SKM-1 treated with dmso at 0.1 percent for 144 hours (cell line): Measurements from ENCODE around the gene F11R.
A peak's percentile ranks its signal among the peaks of the same experiment; 100 is the strongest.
"Not testable (repeated sequence)": the region's sequence is repeated elsewhere in the genome, so short reads cannot be mapped to it uniquely, and the experiment has no call there.

Experiments
- DNase-seq: peaks from one replicate; lab custom pipeline; 2025; ENCODE audit not compliant: unreplicated experiment; lab: John Stamatoyannopoulos, UW

Gene F11R

GRCh38 chr1:161044908-161045735 is 24.2 kb upstream of the F11R start:
- DNase-seq = peak; percentile 97

GRCh38 chr1:161044535-161044907 is 23.6 kb upstream of the F11R start:
- no peak for DNase-seq

DNA sequence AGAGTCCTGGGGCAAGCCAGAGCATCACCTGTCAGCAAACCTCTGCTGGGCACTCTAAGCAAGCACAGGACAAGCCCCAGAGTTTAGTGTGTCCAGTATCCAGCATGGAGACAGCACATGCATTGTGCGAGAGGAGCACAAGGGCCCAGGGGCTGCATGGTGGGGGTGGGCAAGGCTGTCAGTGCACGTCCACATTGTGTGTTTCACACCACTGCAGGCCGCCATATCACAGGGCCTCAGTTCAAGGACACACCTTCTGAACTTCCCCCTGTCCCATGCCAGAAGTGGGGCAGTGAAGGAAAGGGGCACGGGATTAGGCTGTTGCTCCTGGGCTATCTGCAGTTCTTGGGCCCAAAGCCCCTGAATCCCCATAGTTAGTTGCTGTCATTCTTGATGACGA is 18.6 kb upstream of the F11R start:
- no peak for DNase-seq

GRCh38 chr1:161039154-161039545 is 18.2 kb upstream of the F11R start:
- no peak for DNase-seq

- DNase-seq = no peak
These were observed 17.7 kb upstream of the F11R start, which contains the start of gene TSTD1 for GRCh38 chr1:161038523-161039153. TSTD1 (minus strand) TSS chr1:161038964; CDS start chr1:161038889, 75 bp downstream.

DNA sequence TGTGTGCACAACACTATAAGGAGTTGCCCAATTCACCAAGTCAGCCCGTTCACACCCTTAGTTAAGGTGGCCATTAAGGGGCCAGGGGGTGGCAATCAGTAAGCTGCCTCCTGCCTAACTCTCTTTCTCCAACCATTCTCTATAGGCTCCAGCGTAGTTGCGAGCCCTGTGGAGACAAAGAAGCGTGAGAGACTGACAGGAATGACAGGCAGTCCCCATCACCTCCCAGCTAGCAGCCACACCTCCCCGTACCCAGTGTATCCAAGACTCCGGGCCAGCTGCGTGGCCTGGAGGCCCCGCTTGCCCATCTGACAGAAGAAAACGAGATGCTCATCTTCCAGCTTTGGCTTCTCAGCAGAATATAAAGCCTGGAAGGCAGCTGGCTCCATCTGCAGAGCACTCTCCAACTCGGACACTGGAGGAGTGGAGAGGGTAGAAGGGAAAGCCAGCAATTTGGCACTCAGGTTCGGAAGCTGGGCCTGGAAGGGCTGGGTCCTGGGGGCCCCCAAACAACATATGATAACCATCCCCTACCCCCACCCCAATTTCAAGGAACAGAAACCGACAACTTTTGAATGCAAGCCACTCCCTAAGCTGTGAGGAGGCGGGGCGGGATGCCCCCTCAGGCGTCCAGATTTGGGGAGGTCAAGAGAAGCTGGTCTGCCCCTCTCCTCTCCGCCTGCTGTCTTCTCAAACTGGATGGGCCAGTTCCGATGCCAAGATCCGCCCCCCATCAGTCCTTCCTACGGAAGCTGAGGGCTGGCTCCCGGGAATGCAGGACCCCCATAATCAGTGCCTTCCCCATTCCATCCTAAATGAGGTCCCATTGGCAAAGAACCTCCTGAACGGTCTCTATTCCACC is 16.9 kb upstream of the F11R start:
- DNase-seq = no peak

DNA sequence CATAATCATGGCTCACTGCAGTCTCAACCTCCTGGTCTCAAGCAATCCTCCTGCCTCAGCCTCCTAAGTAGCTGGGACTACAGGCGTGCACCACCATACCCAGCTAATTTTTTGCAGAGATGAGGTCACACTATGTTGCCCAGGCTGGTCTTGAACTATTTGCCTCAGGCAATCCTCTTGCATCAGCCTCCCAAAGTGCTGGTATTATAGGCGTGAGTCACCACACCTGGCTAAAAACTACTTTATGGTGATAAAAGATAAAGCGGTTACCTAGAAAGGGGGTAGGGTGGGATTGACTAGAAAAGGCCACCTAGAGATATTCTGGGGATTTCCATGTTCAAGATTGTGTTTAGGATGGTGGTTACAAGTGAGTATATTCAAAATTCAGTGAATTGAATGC is 12.8 kb upstream of the F11R start:
- DNase-seq = no peak

- no peak for DNase-seq
These were observed 11.5 kb upstream of the F11R start for GRCh38 chr1:161032409-161032808.

- no peak for DNase-seq
These were observed 10.9 kb upstream of the F11R start for GRCh38 chr1:161031874-161032273.

DNA sequence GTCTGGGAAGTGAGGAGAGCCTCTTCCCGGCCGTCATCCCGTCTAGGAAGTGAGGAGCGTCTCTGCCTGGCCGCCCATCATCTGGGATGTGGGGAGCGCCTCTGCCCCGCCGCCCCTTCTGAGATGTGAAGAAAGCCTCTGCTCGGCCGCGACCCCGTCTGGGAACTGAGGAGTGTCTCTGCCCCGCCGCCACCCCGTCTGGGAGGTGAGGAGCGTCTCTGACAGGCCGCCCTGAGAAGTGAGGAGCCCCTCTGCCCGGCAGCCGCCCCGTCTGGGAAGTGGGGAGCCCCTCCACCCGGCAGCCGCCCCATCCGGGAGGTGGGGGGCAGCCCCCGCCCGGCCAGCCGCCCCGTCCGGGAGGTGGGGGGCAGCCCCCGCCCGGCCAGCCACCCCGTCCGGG is 8.5 kb upstream of the F11R start:
- DNase-seq = not testable (repeated sequence)

GRCh38 chr1:161026954-161027353 is 6.0 kb upstream of the F11R start:
- DNase-seq = not testable (repeated sequence)

- not testable (repeated sequence) for DNase-seq
These were observed 1.5 kb upstream of the F11R start for GRCh38 chr1:161022432-161022831.

- no peak for DNase-seq
These were observed 1.0 kb upstream of the F11R start for GRCh38 chr1:161021970-161022353.

DNA sequence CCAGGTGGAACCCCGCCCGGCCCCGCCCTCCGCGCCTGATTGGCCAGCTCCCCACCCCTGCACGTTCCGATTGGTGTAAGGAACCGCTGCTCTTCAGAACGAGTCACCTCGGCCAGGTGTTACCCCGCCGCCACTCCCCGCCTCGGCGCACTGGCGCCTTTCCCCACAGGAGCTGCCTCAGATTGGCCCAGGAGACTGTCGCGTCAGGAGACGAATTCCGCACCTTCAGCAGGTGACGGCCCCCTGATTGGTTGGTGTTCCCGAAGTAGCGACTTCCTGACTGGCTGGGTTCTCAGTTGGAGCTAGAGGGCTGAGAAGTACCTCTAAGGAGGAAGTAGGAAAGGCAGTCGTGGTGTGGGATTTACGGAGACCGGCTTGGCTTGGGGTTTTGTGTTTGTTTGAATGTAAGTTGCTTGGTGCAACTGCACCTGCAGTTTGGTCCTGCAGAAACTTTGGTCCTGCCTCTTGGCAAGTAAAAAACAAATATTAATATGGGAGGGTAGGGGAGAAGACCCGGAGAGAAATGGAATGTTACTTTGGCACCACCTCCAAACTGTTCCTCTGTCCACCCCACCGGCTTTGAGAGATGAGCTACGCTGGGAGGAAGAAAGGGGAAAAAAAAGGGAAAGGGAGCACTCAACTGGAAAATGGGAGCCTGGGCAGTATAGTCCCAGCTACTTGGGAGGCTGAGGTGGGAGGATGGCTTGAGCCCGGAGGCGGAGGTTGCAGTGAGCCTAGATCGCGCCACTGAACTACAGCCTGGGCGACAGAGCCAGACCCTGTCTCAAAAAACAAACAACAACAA is 415 bp upstream of the F11R start:
- DNase-seq = peak; percentile 95

DNA sequence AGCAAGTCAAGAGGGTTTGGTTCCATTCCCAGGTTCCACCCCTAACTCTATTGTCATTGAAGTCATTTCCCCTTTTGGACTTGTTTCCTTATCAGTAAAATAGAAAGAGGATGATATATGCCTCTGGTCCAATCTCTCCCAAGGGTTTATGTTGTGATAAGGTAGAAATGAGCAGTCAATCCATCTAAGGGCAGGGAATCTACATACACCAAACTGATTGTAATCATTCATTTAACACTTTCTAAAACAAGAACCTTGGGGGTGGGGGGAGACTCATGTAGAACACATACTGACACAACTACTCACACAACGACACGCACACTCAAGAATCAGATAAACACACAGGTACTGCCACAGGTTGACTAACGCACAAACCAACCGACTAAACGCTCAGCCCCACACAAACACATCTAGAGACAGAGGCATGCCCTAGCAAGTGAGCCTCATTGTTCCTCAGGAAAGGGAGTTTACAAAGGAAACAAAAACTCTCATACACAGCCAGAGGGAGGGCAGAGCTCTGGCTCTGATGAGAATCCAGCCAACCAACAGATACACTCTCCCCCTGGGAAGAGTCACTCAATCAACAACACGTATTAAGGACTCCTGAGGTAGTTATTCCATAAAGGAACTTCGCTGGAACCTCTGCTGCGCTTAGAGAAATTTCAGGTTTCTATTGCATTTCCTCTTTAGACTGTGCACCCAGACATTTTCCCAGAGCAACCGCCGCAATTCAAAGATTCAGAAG is 1.0 kb downstream of the F11R start:
- peak; percentile 28 for DNase-seq

DNA sequence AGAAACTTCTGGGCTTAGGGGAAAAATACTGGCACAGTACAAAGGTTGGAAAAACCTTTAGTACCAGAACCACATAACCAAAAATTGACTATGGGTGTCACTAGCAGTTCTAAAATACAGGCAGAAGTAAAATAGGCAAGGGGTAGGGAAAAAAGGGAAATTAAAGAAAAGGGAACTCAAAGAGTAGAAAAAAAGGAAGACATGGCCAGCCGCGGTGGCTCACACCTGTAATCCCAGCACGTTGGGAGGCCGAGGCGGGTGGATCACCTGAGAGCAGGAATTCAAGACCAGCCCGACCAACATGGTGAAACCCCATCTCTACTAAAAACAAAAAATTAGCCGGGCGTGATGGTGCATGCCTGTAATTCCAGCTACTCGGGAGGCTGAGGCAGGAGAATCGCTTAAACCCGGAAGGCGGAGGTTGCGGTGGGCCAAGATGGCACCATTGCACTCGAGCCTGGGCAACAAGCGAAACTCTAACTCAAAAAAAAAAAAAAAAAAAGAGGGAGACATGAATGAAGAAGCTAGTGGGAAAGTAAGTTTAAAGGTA is 1.8 kb downstream of the F11R start:
- DNase-seq = peak; percentile 41

GRCh38 chr1:161018631-161018930 is 2.4 kb downstream of the F11R start:
- DNase-seq = no peak

DNA sequence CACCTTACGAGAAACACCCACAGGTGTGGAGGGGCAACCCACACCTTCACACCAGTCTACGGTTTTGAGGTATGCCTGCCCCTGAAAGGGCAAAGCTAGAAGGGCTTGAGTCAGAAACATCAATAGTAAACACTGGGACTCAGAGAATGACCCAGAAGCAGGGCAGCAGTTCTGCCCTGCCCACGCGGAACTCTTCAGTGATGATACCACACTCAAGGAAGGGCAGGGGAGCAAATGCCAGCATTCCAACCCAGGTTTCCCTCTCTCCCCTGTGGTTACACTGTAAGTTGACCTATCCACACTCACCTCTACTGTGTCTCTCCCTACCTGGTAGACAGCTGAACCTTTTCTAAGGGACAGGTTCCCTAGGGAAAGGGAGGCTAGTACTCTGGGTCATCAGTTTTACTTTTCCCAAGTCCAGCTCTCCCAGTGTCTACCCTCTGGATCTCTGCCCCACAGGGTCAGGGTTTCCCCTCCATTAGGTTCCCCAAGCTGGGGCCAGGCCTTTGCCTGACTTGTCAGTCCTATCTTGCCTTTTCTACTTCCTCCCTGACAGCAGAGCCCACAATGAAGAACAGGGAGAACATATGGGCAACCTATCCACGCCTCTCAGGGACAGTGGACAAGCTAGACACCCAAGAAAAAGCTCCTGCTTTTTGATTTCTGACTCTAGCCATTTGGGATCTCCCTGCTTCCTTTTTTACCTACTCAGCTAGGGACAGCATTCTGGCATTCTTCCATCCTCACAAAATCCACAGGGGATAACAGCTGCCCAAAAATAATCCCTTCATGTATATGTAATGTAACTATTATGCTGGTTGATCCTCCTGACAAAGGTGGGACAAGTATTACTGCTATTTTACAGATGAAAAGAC is 3.0 kb downstream of the F11R start:
- no peak for DNase-seq

GRCh38 chr1:161017181-161017580 is 3.8 kb downstream of the F11R start:
- DNase-seq = not testable (repeated sequence)
